ENCODE data around the gene ZNF8.
"Not testable (repeated sequence)": the region's sequence is repeated elsewhere in the genome, so short reads cannot be mapped to it uniquely, and the experiment has no call there.

Gene ZNF8

GRCh38 chr19:58300620-58301019 is 21.9 kb downstream of the ZNF8 start:
- no peak for DNase-seq

- no peak for DNase-seq
These were observed 25.5 kb downstream of the ZNF8 start for GRCh38 chr19:58304255-58304654.

- DNase-seq: no peak
These were observed 26.0 kb downstream of the ZNF8 start for GRCh38 chr19:58304748-58305064.

DNA sequence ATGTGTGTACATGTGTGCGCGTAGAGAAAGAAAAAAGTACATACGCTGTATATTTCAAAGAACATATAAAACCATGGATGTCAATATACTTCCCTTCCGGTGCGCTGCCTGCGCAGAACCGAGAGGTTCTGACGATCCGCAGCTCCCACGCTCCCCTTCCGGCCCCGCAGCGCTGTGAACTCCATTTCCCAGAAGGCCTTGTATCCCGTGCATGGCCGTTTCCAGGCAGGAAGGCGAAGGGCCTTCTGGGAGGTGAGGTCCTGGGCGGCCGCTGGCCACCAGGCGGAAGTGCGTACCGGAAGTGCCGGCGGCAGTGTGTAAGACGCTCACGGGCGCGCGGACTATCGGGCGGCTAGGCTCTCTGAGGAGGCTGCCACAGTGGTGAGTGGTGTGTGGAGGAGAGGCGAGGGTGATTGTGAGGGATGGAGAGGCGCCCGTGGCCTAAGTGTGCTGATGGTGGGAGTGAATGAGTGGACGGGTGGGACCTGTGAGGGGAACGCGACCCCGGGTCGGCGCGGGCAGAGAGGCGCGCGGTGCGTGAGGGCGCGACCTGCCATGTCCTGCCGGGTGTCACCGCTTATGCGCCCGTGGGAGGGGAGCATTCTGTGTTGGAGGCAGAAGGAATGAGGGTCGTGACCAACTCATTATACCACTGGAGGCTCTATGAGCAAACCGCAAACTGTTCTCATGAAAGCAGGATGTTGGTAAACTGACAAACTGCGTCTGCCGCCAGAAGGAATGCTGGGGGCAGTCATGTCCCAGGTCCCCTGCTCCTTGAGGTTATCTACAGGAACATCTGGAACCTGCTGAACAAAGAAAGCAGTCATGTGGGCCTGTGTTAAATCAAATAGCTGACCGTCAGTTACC is 26.5 kb downstream of the ZNF8 start, which contains the start of gene ERVK3-1:
Gene ERVK3-1 (plus strand): TSS at position 313 of the 867 bp plus-strand sequence. CDS start 6,792 bp downstream, outside the sequence.
- DNase-seq: no peak

DNA sequence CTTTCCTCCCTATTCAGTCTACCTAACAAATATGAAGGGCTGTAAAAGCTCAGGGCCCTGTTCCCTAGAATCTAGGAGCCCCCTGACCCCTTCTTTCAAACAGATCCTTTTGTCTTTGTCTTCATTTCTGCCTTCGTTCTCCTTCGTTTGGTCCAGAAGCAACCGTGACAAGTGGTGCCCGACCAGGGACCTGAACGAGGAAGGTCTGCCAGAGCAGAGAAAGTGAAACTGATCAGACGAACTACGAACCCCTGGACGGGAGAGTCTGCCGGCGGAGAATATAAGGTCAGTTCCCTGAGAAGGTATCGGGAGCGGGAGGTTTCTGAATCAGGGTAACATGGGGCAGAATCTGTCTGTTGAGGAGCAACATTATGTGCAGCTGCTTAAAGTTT is 27.2 kb downstream of the ZNF8 start:
- DNase-seq: no peak

- no peak for DNase-seq
These were observed 29.0 kb downstream of the ZNF8 start for GRCh38 chr19:58307736-58308135.

DNA sequence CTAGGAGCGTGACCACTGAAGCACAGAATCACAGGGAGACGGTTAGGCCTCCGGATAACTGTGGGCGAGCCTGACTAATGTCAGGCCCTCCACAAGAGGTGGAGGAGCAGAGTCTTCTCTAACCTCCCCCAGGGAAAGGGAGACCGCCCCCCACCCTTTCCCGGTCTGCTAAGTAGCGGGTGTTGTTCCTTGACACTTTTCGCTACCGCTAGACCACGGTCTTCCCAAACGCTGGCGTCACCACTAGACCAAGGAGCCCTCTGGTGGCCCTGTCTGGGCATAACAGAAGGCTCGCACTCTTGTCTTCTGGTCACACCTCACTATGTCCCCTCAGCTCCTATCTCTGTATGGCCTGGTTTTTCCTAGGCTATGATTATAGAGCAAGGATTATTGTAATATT is 31.9 kb downstream of the ZNF8 start:
- DNase-seq: not testable (repeated sequence)

GRCh38 chr19:58311345-58311865 is 32.6 kb downstream of the ZNF8 start:
- no peak for DNase-seq

DNA sequence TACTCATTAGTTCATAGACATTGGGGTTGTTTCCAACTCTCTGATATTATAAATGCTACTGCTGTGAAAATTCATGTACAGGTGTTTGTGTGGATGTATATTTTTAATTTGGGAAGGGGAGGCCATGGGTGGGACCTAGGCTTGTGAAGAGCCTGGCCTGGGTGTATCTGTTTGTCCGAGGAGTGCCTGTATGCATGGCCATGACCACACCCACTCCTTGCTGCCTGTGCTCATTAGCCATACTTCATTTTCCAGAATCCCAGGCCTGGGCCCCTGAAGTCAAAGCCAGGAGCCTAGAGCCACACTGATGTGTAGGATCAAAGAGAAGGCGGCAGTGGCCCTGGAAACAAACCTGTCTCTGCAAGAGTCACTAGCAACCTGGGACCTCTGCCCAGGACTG is 36.8 kb downstream of the ZNF8 start:
- DNase-seq: no peak

GRCh38 chr19:58317476-58318072 is 38.8 kb downstream of the ZNF8 start:
- no peak for DNase-seq

- no peak for DNase-seq
These were observed 39.5 kb downstream of the ZNF8 start for GRCh38 chr19:58318297-58318696.

GRCh38 chr19:58319241-58319640 is 40.5 kb downstream of the ZNF8 start:
- no peak for DNase-seq

DNA sequence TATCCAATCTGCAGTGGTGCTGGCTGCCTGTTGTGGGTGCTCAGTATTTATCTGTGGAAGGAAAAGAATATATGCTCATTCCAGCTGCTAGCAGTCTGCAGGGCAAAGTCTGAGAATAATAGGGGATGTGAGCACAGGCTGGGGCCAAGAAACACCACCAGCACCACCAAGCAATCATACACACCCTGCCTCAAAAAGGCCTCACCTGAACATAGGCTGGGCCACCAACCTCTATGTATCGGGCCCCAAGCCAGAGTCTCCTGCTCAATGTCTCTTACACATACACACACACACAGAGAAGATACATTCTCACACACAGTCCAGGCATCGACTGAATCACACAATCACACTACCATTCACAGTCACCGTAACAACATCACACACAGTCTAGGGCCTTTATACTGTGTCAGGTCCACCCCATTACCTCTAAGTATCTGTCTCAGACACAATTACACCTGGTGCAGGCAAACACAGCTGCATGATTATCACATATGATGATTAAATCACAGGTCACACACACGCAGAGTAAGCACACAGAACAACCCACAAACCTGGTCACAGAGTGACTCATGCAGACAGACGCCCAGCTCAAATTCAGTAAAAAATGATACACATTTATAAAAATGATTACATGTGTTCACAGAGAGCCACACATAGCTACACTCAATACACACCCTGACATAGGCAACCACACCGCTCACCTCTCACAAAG is 46.7 kb downstream of the ZNF8 start:
- no peak for DNase-seq

DNA sequence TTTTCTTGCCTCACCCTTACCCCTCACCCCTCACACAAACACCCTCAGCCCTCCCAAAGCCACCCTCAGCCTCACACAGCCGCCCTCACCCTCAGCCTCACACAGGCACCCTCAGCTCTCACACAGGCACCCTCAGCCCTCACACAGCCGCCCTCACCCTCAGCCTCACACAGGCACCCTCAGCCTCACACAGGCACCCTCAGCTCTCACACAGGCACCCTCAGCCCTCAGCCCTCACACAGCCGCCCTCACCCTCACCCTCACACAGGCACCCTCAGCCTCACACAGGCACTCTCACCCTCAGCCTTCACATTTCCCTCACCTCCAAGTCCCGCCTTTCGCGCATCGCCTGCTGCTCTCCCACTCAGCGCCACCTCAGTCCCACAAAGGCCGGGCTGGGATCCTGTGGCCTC is 47.8 kb downstream of the ZNF8 start:
- DNase-seq: no peak

DNA sequence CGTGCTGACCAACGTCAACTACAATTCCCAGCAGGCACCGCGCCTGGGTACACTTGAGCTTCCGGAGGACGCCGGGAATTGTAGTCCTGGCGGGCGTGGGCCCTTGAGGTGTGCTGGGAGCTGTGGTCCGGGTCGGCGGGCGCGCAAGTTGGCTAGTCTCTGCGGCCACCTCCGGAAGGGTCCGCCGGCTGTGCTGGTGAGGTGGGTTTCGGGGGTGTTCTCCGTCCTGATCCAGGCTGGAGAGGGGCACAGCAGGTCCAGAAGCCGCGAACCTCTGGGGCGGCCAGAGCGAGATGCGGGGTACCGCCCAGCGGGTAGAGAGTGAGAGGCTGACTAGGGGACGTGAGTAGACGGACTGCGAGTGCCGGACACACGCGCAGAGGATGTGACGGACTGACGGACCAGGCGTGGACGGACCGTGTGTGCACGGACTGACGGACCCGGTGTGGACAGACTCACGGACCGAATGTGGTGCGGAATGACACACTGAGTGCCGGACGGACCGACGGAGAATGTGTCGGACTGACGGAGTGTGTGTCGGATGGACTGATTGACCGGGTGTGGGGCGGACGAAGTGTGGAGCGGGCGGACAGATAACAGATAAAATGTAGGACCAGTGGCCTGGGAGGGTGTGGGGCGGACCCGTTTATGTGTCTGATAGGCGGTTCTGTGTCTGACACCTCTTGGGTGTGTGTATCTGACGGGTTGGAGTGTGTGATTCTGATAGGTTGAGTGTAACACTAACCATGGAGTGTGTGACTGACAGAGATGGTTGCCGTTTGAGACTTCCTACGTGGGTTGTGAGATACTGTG is 48.4 kb downstream of the ZNF8 start, which contains the start of gene ZSCAN22:
Gene ZSCAN22 (plus strand): TSS at position 81 of the 813 bp plus-strand sequence. CDS start 7,809 bp downstream, outside the sequence.
- no peak for DNase-seq

- no peak for DNase-seq
These were observed 50.2 kb downstream of the ZNF8 start for GRCh38 chr19:58328999-58329398.

- no peak for DNase-seq
These were observed 51.7 kb downstream of the ZNF8 start for GRCh38 chr19:58330458-58330857.

GRCh38 chr19:58332697-58333096 is 53.9 kb downstream of the ZNF8 start:
- DNase-seq: no peak

- DNase-seq: no peak
These were observed 56.0 kb downstream of the ZNF8 start for GRCh38 chr19:58334691-58335249.

- DNase-seq: no peak
These were observed 56.9 kb downstream of the ZNF8 start for GRCh38 chr19:58335630-58336029.

- no peak for DNase-seq
These were observed 57.5 kb downstream of the ZNF8 start for GRCh38 chr19:58336216-58336615.

DNA sequence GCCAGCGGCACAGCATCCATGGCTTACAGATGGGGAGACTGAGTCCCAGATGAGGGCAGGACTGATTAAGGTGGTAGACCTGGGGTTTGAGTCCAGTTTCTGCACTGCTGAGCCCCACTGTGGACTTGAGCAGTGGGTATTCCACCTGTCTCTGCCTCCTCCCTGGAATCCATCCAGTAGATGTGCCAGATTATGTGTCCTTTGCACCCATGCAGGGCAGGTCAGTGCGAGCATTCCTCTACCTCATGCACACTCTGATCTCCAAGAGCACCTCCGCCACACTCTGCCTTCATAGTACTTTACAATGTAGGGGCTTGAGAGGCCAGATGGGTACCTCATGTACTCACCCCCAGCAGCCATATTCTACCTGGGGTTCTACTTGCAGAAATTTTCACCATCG is 58.1 kb downstream of the ZNF8 start:
- DNase-seq: no peak
